ENCODE measurements around the gene NRXN3. TPM values are rescaled to one million over a fixed set of nuclear protein-coding genes. Genes with fewer than 3 reads are reported as not detected.
A peak's percentile ranks its signal among the peaks of the same experiment; 100 is the strongest.

Gene NRXN3
- total and polyA plus RNA-seq, 4 donors = 1.4 to 8.3 (median 4.4) TPM

DNA sequence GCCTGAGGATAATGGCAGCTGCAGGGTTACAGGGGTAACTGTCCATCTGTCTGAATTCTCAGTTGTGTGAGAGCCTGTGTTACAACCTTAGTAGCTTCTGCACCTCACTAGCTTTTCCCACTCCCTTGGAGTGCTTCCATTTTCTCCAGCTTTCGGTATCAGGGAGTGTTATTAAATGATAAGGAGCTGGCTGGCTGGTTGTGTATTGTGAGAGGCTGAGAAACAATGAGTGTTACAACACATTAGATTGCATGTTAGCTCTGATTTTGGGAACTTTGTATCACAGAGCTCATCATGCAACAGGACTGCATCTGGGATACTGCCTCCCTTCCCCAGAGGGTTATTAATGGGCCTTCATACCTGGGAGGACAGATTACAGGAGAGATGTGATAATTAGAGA is 1317.5 kb downstream of the NRXN3 start:
- ATAC-seq (ENCODE audit: insufficient read depth, low FRiP score) = no peak
- Histone ChIP-seq H3K9ac (ENCODE audit: insufficient read depth in 1 of 2, low read length in 2 of 2) (no peak overlapping the region), H3K9me3 (ENCODE audit: control insufficient read depth in 4 of 4, insufficient read depth in 3 of 4, low read length in 3 of 4) (no peaks in the 10 kb centered on the region), H3K4me3 (no peak overlapping the region), H3K27me3 (ENCODE audit: control insufficient read depth in 3 of 3, insufficient read depth in 3 of 3, low read length in 2 of 3) (no peaks in the 10 kb centered on the region), H3K4me1 (ENCODE audit: control insufficient read depth in 5 of 5, insufficient read depth in 5 of 5, low read length in 5 of 5) (no peaks in the 10 kb centered on the region), H3K36me3 (ENCODE audit: control insufficient read depth in 4 of 4, insufficient read depth in 4 of 4, low read length in 4 of 4) (no peaks in the 10 kb centered on the region), H3K27ac (ENCODE audit: low read depth in 1 of 2, low read length in 1 of 2) (no peak overlapping the region)
- 68 to 77% methylated on average over 1 of the region's 1 CpG for WGBS, 2 donors
- TF ChIP-seq, protein P1, sequence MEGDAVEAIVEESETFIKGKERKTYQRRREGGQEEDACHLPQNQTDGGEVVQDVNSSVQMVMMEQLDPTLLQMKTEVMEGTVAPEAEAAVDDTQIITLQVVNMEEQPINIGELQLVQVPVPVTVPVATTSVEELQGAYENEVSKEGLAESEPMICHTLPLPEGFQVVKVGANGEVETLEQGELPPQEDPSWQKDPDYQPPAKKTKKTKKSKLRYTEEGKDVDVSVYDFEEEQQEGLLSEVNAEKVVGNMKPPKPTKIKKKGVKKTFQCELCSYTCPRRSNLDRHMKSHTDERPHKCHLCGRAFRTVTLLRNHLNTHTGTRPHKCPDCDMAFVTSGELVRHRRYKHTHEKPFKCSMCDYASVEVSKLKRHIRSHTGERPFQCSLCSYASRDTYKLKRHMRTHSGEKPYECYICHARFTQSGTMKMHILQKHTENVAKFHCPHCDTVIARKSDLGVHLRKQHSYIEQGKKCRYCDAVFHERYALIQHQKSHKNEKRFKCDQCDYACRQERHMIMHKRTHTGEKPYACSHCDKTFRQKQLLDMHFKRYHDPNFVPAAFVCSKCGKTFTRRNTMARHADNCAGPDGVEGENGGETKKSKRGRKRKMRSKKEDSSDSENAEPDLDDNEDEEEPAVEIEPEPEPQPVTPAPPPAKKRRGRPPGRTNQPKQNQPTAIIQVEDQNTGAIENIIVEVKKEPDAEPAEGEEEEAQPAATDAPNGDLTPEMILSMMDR (IDR thresholded peaks at IDR 0.05; ENCODE audit: control extremely low read depth, extremely low read depth) = no peak
- DNase-seq = peak in 1 of 3 donors; percentile 18

DNA sequence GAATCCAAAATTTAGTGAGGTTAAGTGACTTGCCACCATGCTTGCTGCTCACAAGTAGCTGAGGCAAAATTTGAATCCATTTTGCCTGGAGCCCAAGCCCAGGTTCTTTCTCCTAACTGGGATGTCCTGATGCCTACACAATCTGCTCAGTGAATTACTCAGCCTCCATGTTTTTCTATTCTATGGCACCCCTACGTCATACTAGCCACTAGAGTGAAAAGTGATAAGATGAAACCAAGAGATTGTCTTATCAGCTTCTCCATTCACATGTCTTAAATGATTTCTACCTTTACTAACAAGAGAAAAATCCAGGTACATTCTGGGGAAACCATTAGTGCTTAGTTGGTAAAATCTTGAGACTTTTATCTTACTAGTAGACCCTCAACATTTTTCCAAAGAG is 1321.0 kb downstream of the NRXN3 start:
- Histone ChIP-seq H3K4me3 (no peak overlapping the region), H3K4me1 (ENCODE audit: control insufficient read depth in 5 of 5, insufficient read depth in 5 of 5, low read length in 5 of 5) (no peaks in the 10 kb centered on the region), H3K27me3 (ENCODE audit: control insufficient read depth in 3 of 3, insufficient read depth in 3 of 3, low read length in 2 of 3) (no peaks in the 10 kb centered on the region), H3K36me3 (ENCODE audit: control insufficient read depth in 4 of 4, insufficient read depth in 4 of 4, low read length in 4 of 4) (no peaks in the 10 kb centered on the region), H3K9me3 (ENCODE audit: control insufficient read depth in 4 of 4, insufficient read depth in 3 of 4, low read length in 3 of 4) (no peaks in the 10 kb centered on the region), H3K9ac (ENCODE audit: insufficient read depth in 1 of 2, low read length in 2 of 2) (no peak overlapping the region), H3K27ac (ENCODE audit: low read depth in 1 of 2, low read length in 1 of 2) (no peak overlapping the region)
- no peak for DNase-seq
- 74 to 81% methylated on average over 1 of the region's 1 CpG for WGBS, 2 donors
- TF ChIP-seq, protein P1 (IDR thresholded peaks at IDR 0.05; ENCODE audit: control extremely low read depth, extremely low read depth) = no peak
- no peak for ATAC-seq (ENCODE audit: insufficient read depth, low FRiP score)

DNA sequence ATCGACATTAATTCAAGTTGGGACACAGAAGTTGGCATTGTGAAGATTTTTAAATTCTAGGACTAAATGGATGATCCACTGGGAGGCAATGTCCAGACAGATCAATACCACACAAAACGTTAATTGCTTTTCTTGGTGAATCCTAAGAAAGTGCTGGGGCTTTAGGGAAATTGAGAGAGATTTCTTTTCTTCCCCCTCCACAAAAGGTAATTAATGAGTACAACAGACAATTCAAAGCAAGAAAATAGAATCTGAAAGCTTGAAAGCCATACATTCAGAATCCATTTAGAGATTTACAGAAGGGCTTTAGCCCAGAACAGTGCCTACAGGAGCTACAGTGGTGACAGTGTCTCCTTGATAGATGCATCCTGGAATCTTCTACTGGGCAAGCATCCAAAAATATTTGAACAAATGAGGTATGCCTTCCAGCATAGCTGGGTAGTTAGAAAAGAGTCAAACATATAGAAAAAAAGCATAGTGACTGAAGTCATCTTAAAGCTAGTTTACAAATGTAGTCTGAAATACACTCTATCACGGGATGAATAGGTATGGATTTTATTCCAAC is 1323.0 kb downstream of the NRXN3 start:
- no peak overlapping the region for H3K4me3 ChIP-seq
- TF ChIP-seq, protein P1 (IDR thresholded peaks at IDR 0.05; ENCODE audit: control extremely low read depth, extremely low read depth) = no peak
- ATAC-seq (ENCODE audit: insufficient read depth, low FRiP score) = no peak
- H3K36me3 ChIP-seq (ENCODE audit: control insufficient read depth in 4 of 4, insufficient read depth in 4 of 4, low read length in 4 of 4) = no peaks in the 10 kb centered on the region
- H3K27ac ChIP-seq (ENCODE audit: low read depth in 1 of 2, low read length in 1 of 2) = no peak overlapping the region
- WGBS, 2 donors = 80 to 89% methylated on average over 3 of the region's 3 CpGs
- no peaks in the 10 kb centered on the region for H3K9me3 ChIP-seq (ENCODE audit: control insufficient read depth in 4 of 4, insufficient read depth in 3 of 4, low read length in 3 of 4)
- no peak overlapping the region for H3K9ac ChIP-seq (ENCODE audit: insufficient read depth in 1 of 2, low read length in 2 of 2)
- no peak for DNase-seq
- no peaks in the 10 kb centered on the region for H3K27me3 ChIP-seq (ENCODE audit: control insufficient read depth in 3 of 3, insufficient read depth in 3 of 3, low read length in 2 of 3)
- no peaks in the 10 kb centered on the region for H3K4me1 ChIP-seq (ENCODE audit: control insufficient read depth in 5 of 5, insufficient read depth in 5 of 5, low read length in 5 of 5)

DNA sequence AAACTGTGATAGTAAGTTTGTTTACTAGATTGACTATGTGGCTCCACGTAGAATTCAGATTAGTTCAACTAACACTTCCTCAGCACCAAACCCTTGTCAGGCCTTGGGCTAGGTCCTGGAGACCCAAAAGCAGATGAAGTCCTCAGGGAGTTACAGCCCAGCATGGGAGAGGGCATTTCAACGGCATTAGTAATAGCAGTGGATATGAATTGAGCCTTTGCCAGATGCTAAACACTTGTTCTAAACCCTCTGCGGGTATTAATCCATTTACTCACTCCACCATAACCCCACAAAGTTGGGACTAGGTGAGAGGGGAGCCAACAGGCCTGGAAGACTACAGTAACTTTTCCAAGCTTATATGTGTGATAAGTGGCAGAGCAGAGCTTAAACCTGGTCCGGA is 1326.5 kb downstream of the NRXN3 start:
- H3K9me3 ChIP-seq (ENCODE audit: control insufficient read depth in 4 of 4, insufficient read depth in 3 of 4, low read length in 3 of 4) = no peaks in the 10 kb centered on the region
- no peaks in the 10 kb centered on the region for H3K36me3 ChIP-seq (ENCODE audit: control insufficient read depth in 4 of 4, insufficient read depth in 4 of 4, low read length in 4 of 4)
- WGBS, 2 donors = 84 to 92% methylated on average over 4 of the region's 4 CpGs
- TF ChIP-seq, protein P1 (IDR thresholded peaks at IDR 0.05; ENCODE audit: control extremely low read depth, extremely low read depth) = no peak
- H3K27ac ChIP-seq (ENCODE audit: low read depth in 1 of 2, low read length in 1 of 2) = no peak overlapping the region
- DNase-seq (no peak), ATAC-seq (ENCODE audit: insufficient read depth, low FRiP score) (no peak)
- no peak overlapping the region for H3K4me3 ChIP-seq
- H3K27me3 ChIP-seq (ENCODE audit: control insufficient read depth in 3 of 3, insufficient read depth in 3 of 3, low read length in 2 of 3) = no peaks in the 10 kb centered on the region
- H3K4me1 ChIP-seq (ENCODE audit: control insufficient read depth in 5 of 5, insufficient read depth in 5 of 5, low read length in 5 of 5) = no peaks in the 10 kb centered on the region
- no peak overlapping the region for H3K9ac ChIP-seq (ENCODE audit: insufficient read depth in 1 of 2, low read length in 2 of 2)

Data from lung (tissue), 12 donors.